HL-60 (cell line): ENCODE measurements around the gene IL5.

Source experiments
- DNase-seq, 2 experiments: peaks; one replicate each; pipeline ENCODE4 v3.0.0-alpha.2; 2010 to 2020; ENCODE audit warnings: low read depth in 1 of 2, low spot score in 1 of 2
- H3K27ac ChIP-seq: fragments of 250-450 bp; sonication (Bioruptor Pico); replicated peaks from 2 replicates; pipeline ENCODE4 v1.5.1; 2020; ENCODE audit warnings: mild to moderate bottlenecking, moderate library complexity
- H3K27me3 ChIP-seq: fragments of 250-450 bp; sonication (Bioruptor Pico); 2 replicates; pipeline ENCODE4 v1.5.1; 2021; ENCODE audit warnings: mild to moderate bottlenecking, moderate library complexity; ENCODE audit not compliant: insufficient read depth, poor library complexity, severe bottlenecking
- H3K4me3 ChIP-seq: replicated peaks from 2 replicates; pipeline ENCODE4 v1.5.1; 2011; ENCODE audit warnings: mild to moderate bottlenecking, control low read depth, low read length; ENCODE audit not compliant: insufficient read depth
- CTCF ChIP-seq: IDR thresholded peaks from one replicate; pipeline ENCODE4 v1.5.1; 2011; ENCODE audit warnings: low read length, control low read depth, inconsistent platforms; ENCODE audit not compliant: insufficient read depth
- GABPA ChIP-seq: IDR thresholded peaks from 2 replicates; pipeline ENCODE4 v1.6.1; 2012; ENCODE audit warnings: low read depth
- POLR2AphosphoS5 ChIP-seq: IDR thresholded peaks from 2 replicates; pipeline ENCODE4 v1.6.1; 2012; ENCODE audit warnings: low read depth
- REST ChIP-seq: IDR thresholded peaks from 2 replicates; pipeline ENCODE4 v1.6.1; 2012; ENCODE audit warnings: low read depth; ENCODE audit not compliant: insufficient replicate concordance
- SPI1 ChIP-seq: IDR thresholded peaks from 2 replicates; pipeline ENCODE4 v1.6.1; 2012; ENCODE audit warnings: low read depth, mild to moderate bottlenecking, borderline replicate concordance
- long read RNA-seq: library from polyadenylated mRNA; unstranded; transcript quantifications from one replicate; pipeline ENCODE4 v2.0.0, GENCODE V29; 2020

The IL5 gene
- long read RNA-seq, result 0 reads

GRCh38 chr5:132543472-132544201, at the start of gene IL5:
TSS of gene IL5 (minus strand) at chr5:132543522. CDS start at chr5:132543478, 44 bp downstream.
- no peak for TF ChIP-seq GABPA
- TF ChIP-seq REST, result no peak
- no peak for TF ChIP-seq POLR2AphosphoS5
- TF ChIP-seq CTCF, result no peak
- TF ChIP-seq SPI1, result no peak
- no peak for DNase-seq
- Histone ChIP-seq H3K27ac (no peak within 1 kb of the TSS), H3K27me3 (no peaks in the 10 kb centered on the region), H3K4me3 (no peak within 1 kb of the TSS)

DNA sequence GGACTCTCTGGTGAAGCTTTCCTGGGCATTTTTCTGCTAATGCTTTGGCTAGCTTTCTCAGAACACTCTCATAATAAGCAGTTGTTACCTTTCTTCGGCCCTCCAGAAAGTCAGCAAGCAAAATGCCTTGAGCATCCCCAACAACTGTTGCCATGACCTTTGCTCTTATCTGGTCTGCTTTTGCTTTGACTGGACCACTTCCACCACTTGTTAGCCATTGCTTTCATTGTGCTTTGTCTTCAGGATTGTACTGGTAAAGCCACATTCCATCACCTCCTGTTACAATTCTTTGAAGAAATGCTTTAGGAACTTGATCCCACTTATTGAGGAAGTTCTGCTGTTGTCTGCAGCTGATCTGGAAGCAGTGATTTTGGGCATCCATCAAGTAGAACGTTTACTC, 49.2 kb upstream of the IL5 start:
- TF ChIP-seq GABPA, result no peak
- no peak for TF ChIP-seq SPI1
- TF ChIP-seq POLR2AphosphoS5, result no peak
- no peak for TF ChIP-seq CTCF
- no peak for TF ChIP-seq REST
- Histone ChIP-seq H3K4me3 (no peak overlapping the region), H3K27me3 (no peaks in the 10 kb centered on the region), H3K27ac (no peak overlapping the region)
- DNase-seq, result no peak

- TF ChIP-seq POLR2AphosphoS5 (no peak), REST (no peak), CTCF (no peak), SPI1 (no peak), GABPA (no peak)
- Histone ChIP-seq H3K27me3 (no peaks in the 10 kb centered on the region), H3K27ac (no peak overlapping the region), H3K4me3 (no peak overlapping the region)
- DNase-seq, result no peak
Observed at GRCh38 chr5:132591145-132591544, 47.8 kb upstream of the IL5 start.
